Measurements from ENCODE around the gene TMEM61. TPM values are rescaled to one million over a fixed set of nuclear protein-coding genes. Genes with fewer than 3 reads are reported as not detected.
"Not testable (repeated sequence)": the region's sequence is repeated elsewhere in the genome, so short reads cannot be mapped to it uniquely, and the experiment has no call there.

The TMEM61 gene
- polyA plus RNA-seq (ENCODE audit: insufficient read length in 4 of 4): 1 to 10 TPM; 1.2 to 1.6 (median 1.5) TPM

GRCh38 chr1:54980528-54981241 lies at the start of gene TMEM61:
TSS of gene TMEM61 (plus strand) at chr1:54980628. CDS start at chr1:54981066, 438 bp downstream.
- DNase-seq (ENCODE audit: low read depth in 4 of 4, low spot score in 2 of 4): no peak

GRCh38 chr1:54931275-54931840 lies 49.1 kb upstream of the TMEM61 start:
- DNase-seq (ENCODE audit: low read depth in 4 of 4, low spot score in 2 of 4): no peak

- not testable (repeated sequence) for DNase-seq (ENCODE audit: low read depth in 4 of 4, low spot score in 2 of 4)
Observed at GRCh38 chr1:54934081-54934480, 46.3 kb upstream of the TMEM61 start.

GRCh38 chr1:54934869-54935268 lies 45.6 kb upstream of the TMEM61 start:
- no peak for DNase-seq (ENCODE audit: low read depth in 4 of 4, low spot score in 2 of 4)

- DNase-seq (ENCODE audit: low read depth in 4 of 4, low spot score in 2 of 4): no peak
Observed at GRCh38 chr1:54936791-54937190, 43.6 kb upstream of the TMEM61 start.

GRCh38 chr1:54937469-54937868 lies 43.0 kb upstream of the TMEM61 start:
- DNase-seq (ENCODE audit: low read depth in 4 of 4, low spot score in 2 of 4): no peak

GRCh38 chr1:54938955-54939354 lies 41.5 kb upstream of the TMEM61 start:
- DNase-seq (ENCODE audit: low read depth in 4 of 4, low spot score in 2 of 4): not testable (repeated sequence)

GRCh38 chr1:54940042-54940441 lies 40.4 kb upstream of the TMEM61 start:
- no peak for DNase-seq (ENCODE audit: low read depth in 4 of 4, low spot score in 2 of 4)

GRCh38 chr1:54942976-54943375 lies 37.5 kb upstream of the TMEM61 start:
- DNase-seq (ENCODE audit: low read depth in 4 of 4, low spot score in 2 of 4): no peak

- peak in 1 of 4 donors; percentile 63 for DNase-seq (ENCODE audit: low read depth in 4 of 4, low spot score in 2 of 4)
Observed at GRCh38 chr1:54944610-54945392, 35.6 kb upstream of the TMEM61 start.

- no peak for DNase-seq (ENCODE audit: low read depth in 4 of 4, low spot score in 2 of 4)
Observed at GRCh38 chr1:54945393-54945936, 35.0 kb upstream of the TMEM61 start.

GRCh38 chr1:54947540-54947939 lies 32.9 kb upstream of the TMEM61 start:
- no peak for DNase-seq (ENCODE audit: low read depth in 4 of 4, low spot score in 2 of 4)

- DNase-seq (ENCODE audit: low read depth in 4 of 4, low spot score in 2 of 4): no peak
Observed at GRCh38 chr1:54949053-54949452, 31.4 kb upstream of the TMEM61 start.

- DNase-seq (ENCODE audit: low read depth in 4 of 4, low spot score in 2 of 4): no peak
Observed at GRCh38 chr1:54950006-54950368, 30.4 kb upstream of the TMEM61 start.

- DNase-seq (ENCODE audit: low read depth in 4 of 4, low spot score in 2 of 4): peak; percentile 60 to 85 (median 68)
Observed at GRCh38 chr1:54950369-54951163, 29.9 kb upstream of the TMEM61 start.

GRCh38 chr1:54951810-54952226 lies 28.6 kb upstream of the TMEM61 start:
- no peak for DNase-seq (ENCODE audit: low read depth in 4 of 4, low spot score in 2 of 4)

- DNase-seq (ENCODE audit: low read depth in 4 of 4, low spot score in 2 of 4): no peak
Observed at GRCh38 chr1:54952950-54953718, 27.3 kb upstream of the TMEM61 start.

- DNase-seq (ENCODE audit: low read depth in 4 of 4, low spot score in 2 of 4): no peak
Observed at GRCh38 chr1:54953846-54954245, 26.6 kb upstream of the TMEM61 start.

- DNase-seq (ENCODE audit: low read depth in 4 of 4, low spot score in 2 of 4): no peak
Observed at GRCh38 chr1:54955359-54955758, 25.1 kb upstream of the TMEM61 start.

GRCh38 chr1:54956726-54957125 lies 23.7 kb upstream of the TMEM61 start:
- DNase-seq (ENCODE audit: low read depth in 4 of 4, low spot score in 2 of 4): no peak

Data from left renal cortex interstitium (tissue), 4 donors.